Suprapubic skin (tissue), 4 donors: ENCODE data around the gene CC2D1A.

Experiments
- CTCF ChIP-seq, 2 donors: fragments of 200-600 bp in 1 of 2; fragments of 450-650 bp in 1 of 2; sonication (generic) in 1 of 2; IDR thresholded peaks; one replicate each; pipeline ENCODE4 v1.5.1; 2016 to 2019; ENCODE audit warnings: antibody characterized with exemption in 2 of 2, mild to moderate bottlenecking in 1 of 2, moderate library complexity in 1 of 2
- EP300 ChIP-seq: sonication (generic); formaldehyde crosslinking; IDR thresholded peaks from one replicate; pipeline ENCODE4 v1.6.1; 2017; ENCODE audit warnings: antibody characterized with exemption
- POLR2A ChIP-seq, 2 donors: fragments of 450-650 bp; IDR thresholded peaks; one replicate each; pipeline ENCODE4 v1.6.1; 2017; ENCODE audit warnings: antibody characterized with exemption in 2 of 2, mild to moderate bottlenecking in 2 of 2, moderate library complexity in 2 of 2
- POLR2AphosphoS5 ChIP-seq, 3 donors: sonication (generic); formaldehyde crosslinking; IDR thresholded peaks; one replicate each; pipeline ENCODE4 v1.6.1; 2017; ENCODE audit warnings: antibody characterized with exemption in 3 of 3

GRCh38 chr19:13980340-13980739, 74.3 kb downstream of the CC2D1A start:
- TF ChIP-seq CTCF (IDR thresholded peaks at IDR 0.05) (no peak), EP300 (no peak), POLR2A (IDR thresholded peaks at IDR 0.05) (no peak), POLR2AphosphoS5 (IDR thresholded peaks at IDR 0.05) (no peak)
